DMS79 (cell line): Measurements from ENCODE around the gene SYNE2.

Source experiments
- DNase-seq: peaks from one replicate; lab custom pipeline; 2025; lab: John Stamatoyannopoulos, UW

SYNE2 gene

GRCh38 chr14:63956326-63956725, 103.5 kb downstream of the SYNE2 start:
- DNase-seq: no peak

GRCh38 chr14:63960926-63961567, 108.2 kb downstream of the SYNE2 start:
- no peak for DNase-seq

- DNase-seq: peak; percentile 39
Observed at GRCh38 chr14:63962906-63963305, 110.1 kb downstream of the SYNE2 start.

GRCh38 chr14:63963439-63963838, 110.6 kb downstream of the SYNE2 start:
- DNase-seq: no peak

- peak; percentile 6 for DNase-seq
Observed at GRCh38 chr14:63964113-63964512, 111.3 kb downstream of the SYNE2 start.

GRCh38 chr14:63966407-63966806, 113.6 kb downstream of the SYNE2 start:
- DNase-seq: no peak

GRCh38 chr14:63972323-63972932, 119.6 kb downstream of the SYNE2 start:
- DNase-seq: no peak

- no peak for DNase-seq
Observed at GRCh38 chr14:63974176-63974575, 121.4 kb downstream of the SYNE2 start.

GRCh38 chr14:63981569-63981968, 128.8 kb downstream of the SYNE2 start:
- no peak for DNase-seq

GRCh38 chr14:63982156-63982555, 129.4 kb downstream of the SYNE2 start:
- no peak for DNase-seq

- DNase-seq: no peak
Observed at GRCh38 chr14:63982629-63983028, 129.8 kb downstream of the SYNE2 start.

GRCh38 chr14:63986789-63987533, 134.2 kb downstream of the SYNE2 start:
- peak; percentile 9 for DNase-seq

- no peak for DNase-seq
Observed at GRCh38 chr14:63988579-63988978, 135.8 kb downstream of the SYNE2 start.

- no peak for DNase-seq
Observed at GRCh38 chr14:63991833-63992232, 139.0 kb downstream of the SYNE2 start.

GRCh38 chr14:63992858-63993257, 140.1 kb downstream of the SYNE2 start:
- no peak for DNase-seq

GRCh38 chr14:63993992-63994391, 141.2 kb downstream of the SYNE2 start:
- DNase-seq: no peak

- no peak for DNase-seq
Observed at GRCh38 chr14:63995285-63995684, 142.5 kb downstream of the SYNE2 start.

GRCh38 chr14:63996016-63996415, 143.2 kb downstream of the SYNE2 start:
- no peak for DNase-seq

GRCh38 chr14:63996625-63997220, 143.9 kb downstream of the SYNE2 start:
- no peak for DNase-seq

GRCh38 chr14:64000749-64001148, 147.9 kb downstream of the SYNE2 start:
- DNase-seq: no peak

- DNase-seq: no peak
Observed at GRCh38 chr14:64005822-64006221, 153.0 kb downstream of the SYNE2 start.

GRCh38 chr14:64008016-64008415, 155.2 kb downstream of the SYNE2 start:
- no peak for DNase-seq

- no peak for DNase-seq
Observed at GRCh38 chr14:64012003-64012402, 159.2 kb downstream of the SYNE2 start.
